GM06990 (cell line): ENCODE results near the gene LCN15.

ENCODE experiments used
- DNase-seq: peaks from one replicate; pipeline ENCODE4 v3.0.0-alpha.2; 2011; ENCODE audit not compliant: insufficient read length; ENCODE audit errors: extremely low read depth
- H3K27me3 ChIP-seq: replicated peaks from 2 replicates; pipeline ENCODE4 v1.6.0; 2011; ENCODE audit warnings: low read length; ENCODE audit not compliant: control insufficient read depth, insufficient read depth
- H3K36me3 ChIP-seq: 2 replicates; pipeline ENCODE4 v1.5.1; 2011; ENCODE audit warnings: low read length; ENCODE audit not compliant: control insufficient read depth, insufficient read depth
- H3K4me3 ChIP-seq: replicated peaks from 2 replicates; pipeline ENCODE4 v1.5.1; 2011; ENCODE audit warnings: low read depth, mild to moderate bottlenecking, control low read depth, low read length
- CTCF ChIP-seq: IDR thresholded peaks from 2 replicates; pipeline ENCODE4 v1.5.1; 2011; ENCODE audit warnings: low read length, control low read depth, mild to moderate bottlenecking, inconsistent platforms; ENCODE audit not compliant: insufficient read depth, poor library complexity, severe bottlenecking

LCN15 gene

GRCh38 chr9:136710543-136710942 lies 53.8 kb downstream of the LCN15 start:
- Histone ChIP-seq H3K36me3 (no peaks in the 10 kb centered on the region), H3K4me3 (no peak overlapping the region), H3K27me3 (peaks cover 2% of the 10 kb centered on the region)
- DNase-seq: no peak
- no peak for TF ChIP-seq CTCF
